Measurements from ENCODE around the gene ATP10A.

The ATP10A gene

DNA sequence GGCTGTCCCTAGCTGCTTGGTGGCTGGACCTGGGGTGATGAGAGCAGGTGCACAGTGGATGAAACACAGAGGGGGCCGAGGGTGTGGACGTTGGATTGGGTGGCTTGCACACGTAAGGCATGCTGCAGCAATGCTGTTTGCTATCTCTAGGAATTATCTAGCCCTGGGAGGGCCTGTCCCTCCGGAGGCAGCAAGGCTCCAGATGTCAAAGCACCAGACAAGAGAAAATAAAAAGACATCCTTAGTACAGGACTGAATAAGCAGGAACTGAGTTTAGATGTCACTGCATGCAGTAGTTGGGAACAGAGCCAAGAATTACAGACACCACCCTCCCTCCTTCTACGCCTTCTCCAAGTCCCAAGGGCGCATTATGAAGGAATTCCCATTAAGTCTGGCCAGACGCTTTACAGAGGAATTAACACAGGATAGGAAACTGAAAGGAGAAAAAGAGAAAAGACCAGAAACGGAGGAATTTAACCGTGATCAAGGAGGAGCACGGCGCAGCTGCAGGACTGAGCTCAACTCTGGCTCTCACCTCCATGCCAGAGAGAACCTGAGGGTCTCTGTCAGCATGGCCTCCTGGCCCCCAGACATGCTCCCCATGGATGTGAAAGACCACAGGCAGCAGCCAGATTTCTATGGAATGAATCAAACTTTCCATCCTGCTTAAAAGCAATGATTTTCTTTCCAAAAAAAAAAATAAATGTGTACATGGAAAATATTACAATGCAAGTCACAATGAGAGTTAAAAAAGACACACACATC, 13.8 kb downstream of the ATP10A start:
- Histone ChIP-seq H3K9me3 (ENCODE audit: control insufficient read depth, low read length) (no peaks in the 10 kb centered on the region), H3K4me3 (ENCODE audit: low read length) (no peak overlapping the region), H3K4me1 (ENCODE audit: control insufficient read depth, insufficient read depth, low read length) (peaks cover 13% of the 10 kb centered on the region), H3K27me3 (ENCODE audit: control insufficient read depth, insufficient read depth, low read length) (no peaks in the 10 kb centered on the region), H3K9ac (ENCODE audit: low read length) (no peak overlapping the region), H3K36me3 (ENCODE audit: control insufficient read depth, insufficient read depth, low read length) (no peaks in the 10 kb centered on the region)

DNA sequence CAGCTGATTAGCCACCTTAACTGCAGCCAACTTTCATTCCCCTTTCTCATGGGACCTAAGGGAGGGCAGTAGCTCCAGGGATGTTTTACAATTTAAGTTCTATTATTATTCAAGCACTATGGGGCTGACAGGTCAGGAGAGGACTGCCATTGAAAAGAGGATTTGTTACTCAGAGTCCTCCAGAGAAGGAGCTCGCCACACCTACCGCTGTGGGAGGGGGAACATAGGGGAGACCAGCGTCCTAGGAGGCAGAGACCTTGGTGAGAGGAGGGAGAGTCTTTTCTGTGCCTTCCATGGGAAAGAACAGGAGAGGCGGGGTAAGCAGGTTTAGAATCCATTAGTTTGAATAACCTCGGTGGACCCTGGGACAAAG, 14.4 kb downstream of the ATP10A start:
- Histone ChIP-seq H3K4me1 (ENCODE audit: control insufficient read depth, insufficient read depth, low read length) (peaks cover 13% of the 10 kb centered on the region), H3K36me3 (ENCODE audit: control insufficient read depth, insufficient read depth, low read length) (no peaks in the 10 kb centered on the region), H3K9ac (ENCODE audit: low read length) (no peak overlapping the region), H3K9me3 (ENCODE audit: control insufficient read depth, low read length) (no peaks in the 10 kb centered on the region), H3K4me3 (ENCODE audit: low read length) (no peak overlapping the region), H3K27me3 (ENCODE audit: control insufficient read depth, insufficient read depth, low read length) (no peaks in the 10 kb centered on the region)

DNA sequence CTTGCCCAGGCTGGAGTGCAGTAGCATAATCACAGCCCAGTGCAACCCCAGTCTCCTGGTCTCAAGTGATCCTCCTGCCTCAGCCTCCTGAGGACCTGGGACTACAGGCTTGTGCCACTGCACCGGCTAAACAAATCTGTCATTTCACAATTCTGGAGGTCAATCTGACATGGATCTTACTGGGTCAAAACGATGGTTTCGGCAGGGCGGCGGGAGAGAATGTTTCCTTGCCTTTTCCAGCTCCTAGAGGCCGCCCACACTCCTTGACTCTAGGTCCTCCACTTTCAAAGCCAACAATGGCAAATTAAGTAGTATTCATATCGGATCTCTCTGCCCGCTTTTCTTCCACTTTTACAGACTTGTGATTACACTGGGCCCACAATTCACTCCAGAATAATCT, 14.8 kb downstream of the ATP10A start:
- Histone ChIP-seq H3K9me3 (ENCODE audit: control insufficient read depth, low read length) (no peaks in the 10 kb centered on the region), H3K4me1 (ENCODE audit: control insufficient read depth, insufficient read depth, low read length) (peaks cover 13% of the 10 kb centered on the region)

DNA sequence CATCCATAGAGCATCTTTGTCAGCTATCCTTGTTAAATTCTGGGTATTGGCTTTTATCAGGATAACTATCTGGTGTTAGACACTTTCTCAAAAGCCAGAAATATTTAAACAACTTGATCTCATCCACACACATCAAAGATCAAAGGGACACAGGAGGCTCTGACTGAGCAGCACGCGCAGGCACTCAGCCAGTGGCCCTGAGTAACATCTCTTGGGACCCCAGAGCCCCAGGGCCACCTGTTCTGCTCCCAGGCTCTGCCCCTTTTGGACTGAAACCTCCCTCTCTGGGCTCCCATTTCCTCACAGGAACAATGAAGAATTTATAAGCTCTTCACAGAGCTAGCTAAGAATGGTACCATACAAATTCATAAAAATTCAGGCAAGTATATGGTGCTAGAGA, 16.1 kb downstream of the ATP10A start:
- H3K9ac ChIP-seq (ENCODE audit: low read length), result no peak overlapping the region
- no peaks in the 10 kb centered on the region for H3K27me3 ChIP-seq (ENCODE audit: control insufficient read depth, insufficient read depth, low read length)
- H3K9me3 ChIP-seq (ENCODE audit: control insufficient read depth, low read length), result no peaks in the 10 kb centered on the region
- H3K4me1 ChIP-seq (ENCODE audit: control insufficient read depth, insufficient read depth, low read length), result peaks cover 13% of the 10 kb centered on the region
- H3K4me3 ChIP-seq (ENCODE audit: low read length), result no peak overlapping the region
- H3K36me3 ChIP-seq (ENCODE audit: control insufficient read depth, insufficient read depth, low read length), result no peaks in the 10 kb centered on the region

More for the DNA sequence above, 14.8 kb downstream of the ATP10A start:
- Histone ChIP-seq H3K27me3 (ENCODE audit: control insufficient read depth, insufficient read depth, low read length) (no peaks in the 10 kb centered on the region), H3K4me3 (ENCODE audit: low read length) (no peak overlapping the region), H3K36me3 (ENCODE audit: control insufficient read depth, insufficient read depth, low read length) (no peaks in the 10 kb centered on the region), H3K9ac (ENCODE audit: low read length) (no peak overlapping the region)

DNA sequence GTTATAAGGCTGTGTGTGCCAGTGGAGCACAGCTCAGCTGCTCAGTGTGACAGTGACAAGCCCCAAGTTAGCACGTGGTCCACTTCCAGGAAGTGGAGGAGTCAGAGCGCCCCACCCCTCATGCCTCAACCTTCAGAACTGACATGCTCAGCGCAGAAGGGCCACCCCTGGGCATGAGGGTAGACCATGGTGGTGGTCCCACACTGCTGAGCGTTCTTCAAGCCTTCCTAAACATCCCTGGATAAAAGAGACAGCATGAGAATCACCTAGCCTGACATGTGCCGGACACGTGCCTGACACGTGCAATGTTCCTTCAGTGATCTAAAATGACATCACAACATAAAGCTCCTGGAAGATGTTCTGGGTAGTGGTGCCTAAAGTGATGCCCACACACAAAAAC, 16.8 kb downstream of the ATP10A start:
- H3K27me3 ChIP-seq (ENCODE audit: control insufficient read depth, insufficient read depth, low read length), result no peaks in the 10 kb centered on the region
- H3K36me3 ChIP-seq (ENCODE audit: control insufficient read depth, insufficient read depth, low read length), result no peaks in the 10 kb centered on the region
- H3K9ac ChIP-seq (ENCODE audit: low read length), result no peak overlapping the region
- no peaks in the 10 kb centered on the region for H3K9me3 ChIP-seq (ENCODE audit: control insufficient read depth, low read length)
- no peak overlapping the region for H3K4me3 ChIP-seq (ENCODE audit: low read length)
- H3K4me1 ChIP-seq (ENCODE audit: control insufficient read depth, insufficient read depth, low read length), result peaks cover 13% of the 10 kb centered on the region

DNA sequence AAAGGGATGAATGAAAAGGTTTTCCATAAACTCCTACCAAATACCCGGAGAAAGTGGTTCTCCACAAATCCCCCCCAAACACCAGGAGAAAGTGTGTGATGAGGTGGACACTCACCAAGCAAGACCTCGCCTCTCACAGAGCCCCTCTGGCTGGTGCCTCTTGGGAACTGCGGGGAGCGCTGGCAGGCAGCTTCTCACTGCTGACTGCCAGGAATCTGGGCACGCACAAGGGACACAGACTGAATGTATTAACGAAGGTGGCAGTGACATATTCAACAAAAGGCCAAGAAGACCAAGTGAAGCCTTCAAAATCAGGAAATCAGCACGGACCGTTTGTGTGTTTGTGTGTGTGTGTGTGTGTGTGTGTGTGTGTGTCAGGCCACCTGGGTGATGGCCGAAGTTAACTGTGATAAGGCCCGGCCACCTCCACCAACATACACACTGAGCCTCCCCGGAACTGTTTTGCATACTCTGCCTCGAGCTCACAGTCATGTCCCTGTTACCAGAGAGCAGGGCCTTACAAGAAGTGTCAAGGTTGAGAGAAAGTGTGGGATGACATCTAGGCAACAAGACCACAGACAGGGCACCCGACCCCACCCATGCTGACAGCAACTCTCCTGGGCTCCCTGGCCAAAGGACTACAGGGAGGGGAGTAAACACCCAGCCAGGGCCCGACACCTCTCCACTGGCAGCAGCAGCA, 18.0 kb downstream of the ATP10A start:
- Histone ChIP-seq H3K36me3 (ENCODE audit: control insufficient read depth, insufficient read depth, low read length) (no peaks in the 10 kb centered on the region), H3K4me3 (ENCODE audit: low read length) (no peak overlapping the region), H3K27me3 (ENCODE audit: control insufficient read depth, insufficient read depth, low read length) (no peaks in the 10 kb centered on the region), H3K9me3 (ENCODE audit: control insufficient read depth, low read length) (no peaks in the 10 kb centered on the region), H3K9ac (ENCODE audit: low read length) (no peak overlapping the region), H3K4me1 (ENCODE audit: control insufficient read depth, insufficient read depth, low read length) (peaks cover 12% of the 10 kb centered on the region)

DNA sequence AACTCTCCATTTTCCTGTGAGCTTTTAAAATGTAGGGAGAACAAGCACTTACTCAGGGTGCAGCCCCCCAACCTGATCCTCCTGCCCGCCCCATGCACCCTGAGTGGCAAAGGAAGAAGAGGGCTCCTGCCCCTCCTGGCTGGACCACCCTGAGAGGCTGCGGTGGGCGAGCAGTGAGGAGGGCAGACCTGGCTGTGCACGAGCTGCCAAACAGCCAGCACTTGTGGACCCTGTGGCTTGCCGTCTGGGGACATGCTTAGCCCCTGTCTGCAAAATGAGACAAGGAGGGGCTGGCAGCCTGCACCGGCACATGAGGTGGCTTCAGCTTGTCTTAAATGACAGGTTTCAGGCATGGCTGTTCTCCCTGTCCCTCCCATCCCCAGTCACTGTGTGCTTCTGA, 18.6 kb downstream of the ATP10A start:
- H3K4me1 ChIP-seq (ENCODE audit: control insufficient read depth, insufficient read depth, low read length), result peaks cover 8% of the 10 kb centered on the region
- no peak overlapping the region for H3K9ac ChIP-seq (ENCODE audit: low read length)
- H3K9me3 ChIP-seq (ENCODE audit: control insufficient read depth, low read length), result no peaks in the 10 kb centered on the region
- no peaks in the 10 kb centered on the region for H3K36me3 ChIP-seq (ENCODE audit: control insufficient read depth, insufficient read depth, low read length)
- H3K4me3 ChIP-seq (ENCODE audit: low read length), result no peak overlapping the region
- no peaks in the 10 kb centered on the region for H3K27me3 ChIP-seq (ENCODE audit: control insufficient read depth, insufficient read depth, low read length)

DNA sequence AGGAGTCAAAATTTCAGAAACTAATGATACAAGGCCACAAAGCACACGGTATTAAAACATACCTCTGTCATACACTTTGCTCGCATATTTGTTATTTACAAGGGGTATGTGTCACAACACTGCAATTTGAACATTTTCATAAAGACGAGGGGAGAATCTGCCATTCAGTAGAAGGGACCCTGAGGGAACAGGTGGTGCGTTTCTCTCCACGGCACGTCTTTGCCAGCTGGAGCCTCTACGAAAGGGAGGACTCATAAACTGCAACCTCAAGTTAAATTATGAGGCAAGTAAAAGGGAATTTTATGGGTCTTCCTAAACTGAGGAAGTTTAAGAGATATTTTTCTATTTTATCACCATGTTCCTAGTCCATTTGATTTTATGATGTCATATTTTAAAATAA, 19.1 kb downstream of the ATP10A start:
- no peaks in the 10 kb centered on the region for H3K27me3 ChIP-seq (ENCODE audit: control insufficient read depth, insufficient read depth, low read length)
- H3K4me3 ChIP-seq (ENCODE audit: low read length), result no peak overlapping the region
- no peak overlapping the region for H3K9ac ChIP-seq (ENCODE audit: low read length)
- H3K4me1 ChIP-seq (ENCODE audit: control insufficient read depth, insufficient read depth, low read length), result peaks cover 4% of the 10 kb centered on the region
- H3K9me3 ChIP-seq (ENCODE audit: control insufficient read depth, low read length), result no peaks in the 10 kb centered on the region
- no peaks in the 10 kb centered on the region for H3K36me3 ChIP-seq (ENCODE audit: control insufficient read depth, insufficient read depth, low read length)

DNA sequence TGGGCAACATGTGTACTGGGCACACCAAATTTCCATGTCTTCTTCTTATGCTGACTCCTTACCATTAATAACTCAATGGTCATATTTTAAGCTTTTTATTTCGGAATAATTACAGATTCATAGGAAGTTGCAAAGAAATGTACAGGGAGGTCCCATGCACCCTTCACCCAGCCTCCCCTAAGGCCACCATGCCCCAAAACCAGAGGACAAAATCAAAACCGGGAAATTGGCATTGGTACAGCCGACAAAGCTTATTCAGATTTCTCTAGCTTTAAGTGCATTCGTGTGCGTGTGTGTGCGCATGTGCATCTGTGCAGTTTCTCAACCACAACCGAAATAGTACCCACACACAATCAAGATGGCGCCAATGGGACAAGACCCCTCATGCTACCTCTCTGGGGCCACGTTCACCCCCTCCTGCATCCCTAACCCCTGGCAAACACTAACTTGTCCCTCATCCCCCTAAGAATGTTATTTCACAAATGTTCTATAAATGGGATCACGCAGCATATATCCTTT, 23.4 kb downstream of the ATP10A start:
- Histone ChIP-seq H3K4me3 (ENCODE audit: low read length) (no peak overlapping the region), H3K36me3 (ENCODE audit: control insufficient read depth, insufficient read depth, low read length) (no peaks in the 10 kb centered on the region), H3K9me3 (ENCODE audit: control insufficient read depth, low read length) (no peaks in the 10 kb centered on the region), H3K4me1 (ENCODE audit: control insufficient read depth, insufficient read depth, low read length) (no peaks in the 10 kb centered on the region), H3K27me3 (ENCODE audit: control insufficient read depth, insufficient read depth, low read length) (no peaks in the 10 kb centered on the region), H3K9ac (ENCODE audit: low read length) (no peak overlapping the region)

DNA sequence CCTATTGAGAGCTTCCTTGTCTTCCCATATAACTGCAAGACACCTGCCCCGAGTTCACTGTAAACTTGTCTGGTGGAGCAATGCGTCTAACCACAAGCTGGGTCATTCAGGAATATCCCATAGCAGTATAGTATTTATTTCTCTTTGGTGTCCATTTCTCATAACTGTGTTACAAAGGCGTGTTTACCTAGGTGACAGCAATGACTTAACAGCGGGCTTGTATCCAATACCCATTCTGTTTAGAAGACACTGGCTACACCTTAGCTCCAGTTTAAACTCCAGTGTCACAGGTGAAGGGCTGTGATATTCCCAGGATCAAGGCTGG, 24.3 kb downstream of the ATP10A start:
- H3K9me3 ChIP-seq (ENCODE audit: control insufficient read depth, low read length), result no peaks in the 10 kb centered on the region
- H3K27me3 ChIP-seq (ENCODE audit: control insufficient read depth, insufficient read depth, low read length), result no peaks in the 10 kb centered on the region
- H3K4me3 ChIP-seq (ENCODE audit: low read length), result no peak overlapping the region
- H3K36me3 ChIP-seq (ENCODE audit: control insufficient read depth, insufficient read depth, low read length), result no peaks in the 10 kb centered on the region
- H3K9ac ChIP-seq (ENCODE audit: low read length), result no peak overlapping the region
- H3K4me1 ChIP-seq (ENCODE audit: control insufficient read depth, insufficient read depth, low read length), result no peaks in the 10 kb centered on the region

DNA sequence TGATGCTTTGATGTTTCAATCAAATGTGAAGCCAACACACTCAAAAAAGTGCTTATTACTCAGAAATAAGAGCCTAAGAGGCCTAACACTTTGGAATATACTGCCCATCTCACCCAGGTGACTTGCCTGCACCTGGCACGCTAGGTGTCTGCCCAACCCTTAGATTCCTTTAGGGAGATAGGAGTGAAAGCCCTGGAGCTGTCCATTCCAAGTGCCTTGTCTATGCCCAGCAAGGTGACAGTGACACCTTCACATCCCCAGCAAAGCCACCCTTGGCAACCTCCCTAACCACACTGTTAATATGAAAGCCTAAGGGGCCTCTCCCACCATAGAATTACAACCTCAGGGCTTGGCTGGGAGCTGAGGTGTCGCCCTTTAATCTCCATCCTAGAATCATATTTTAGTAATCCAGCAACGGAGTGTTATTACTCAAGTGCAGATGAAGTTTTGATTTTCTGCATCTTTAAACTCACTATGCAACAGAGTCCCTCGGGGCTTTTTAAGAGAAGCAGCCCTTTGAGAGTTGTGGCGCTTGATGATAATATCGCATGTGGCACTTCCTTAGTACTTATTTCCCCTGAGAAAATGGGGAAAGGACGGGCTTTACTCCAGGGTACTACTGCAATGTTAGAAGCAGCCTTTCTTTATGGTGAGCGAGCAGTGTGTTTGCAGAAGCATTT, 24.8 kb downstream of the ATP10A start:
- Histone ChIP-seq H3K27me3 (ENCODE audit: control insufficient read depth, insufficient read depth, low read length) (no peaks in the 10 kb centered on the region), H3K4me1 (ENCODE audit: control insufficient read depth, insufficient read depth, low read length) (no peaks in the 10 kb centered on the region), H3K4me3 (ENCODE audit: low read length) (no peak overlapping the region), H3K9me3 (ENCODE audit: control insufficient read depth, low read length) (no peaks in the 10 kb centered on the region), H3K36me3 (ENCODE audit: control insufficient read depth, insufficient read depth, low read length) (no peaks in the 10 kb centered on the region), H3K9ac (ENCODE audit: low read length) (no peak overlapping the region)

DNA sequence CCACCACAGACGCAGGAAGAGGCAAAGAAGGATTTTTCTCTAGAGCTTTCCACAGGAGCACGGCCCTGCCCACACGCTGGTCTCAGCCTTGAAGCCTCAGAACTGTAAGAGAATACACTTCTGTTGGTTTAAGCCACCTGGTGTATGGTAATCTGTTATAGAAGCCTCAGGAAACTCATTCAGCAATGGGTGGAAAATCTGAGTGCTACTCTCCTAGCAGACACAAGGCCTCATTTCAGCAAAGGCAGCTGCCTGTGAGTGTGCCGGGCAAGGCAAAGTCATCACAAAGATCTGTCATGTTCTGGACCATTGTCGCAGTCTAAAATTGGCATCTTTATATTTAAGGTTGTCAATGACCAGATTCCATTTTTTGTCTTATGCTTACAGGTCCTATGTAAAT, 31.0 kb downstream of the ATP10A start:
- Histone ChIP-seq H3K36me3 (ENCODE audit: control insufficient read depth, insufficient read depth, low read length) (no peaks in the 10 kb centered on the region), H3K9me3 (ENCODE audit: control insufficient read depth, low read length) (no peaks in the 10 kb centered on the region), H3K27me3 (ENCODE audit: control insufficient read depth, insufficient read depth, low read length) (no peaks in the 10 kb centered on the region), H3K9ac (ENCODE audit: low read length) (no peak overlapping the region), H3K4me3 (ENCODE audit: low read length) (no peak overlapping the region), H3K4me1 (ENCODE audit: control insufficient read depth, insufficient read depth, low read length) (no peaks in the 10 kb centered on the region)

All from mucosa of stomach (tissue), 1 donor.